ENCODE data around the gene RIMBP3C.
"Not testable (repeated sequence)": the region's sequence is repeated elsewhere in the genome, so short reads cannot be mapped to it uniquely, and the experiment has no call there.

The RIMBP3C gene, protein sequence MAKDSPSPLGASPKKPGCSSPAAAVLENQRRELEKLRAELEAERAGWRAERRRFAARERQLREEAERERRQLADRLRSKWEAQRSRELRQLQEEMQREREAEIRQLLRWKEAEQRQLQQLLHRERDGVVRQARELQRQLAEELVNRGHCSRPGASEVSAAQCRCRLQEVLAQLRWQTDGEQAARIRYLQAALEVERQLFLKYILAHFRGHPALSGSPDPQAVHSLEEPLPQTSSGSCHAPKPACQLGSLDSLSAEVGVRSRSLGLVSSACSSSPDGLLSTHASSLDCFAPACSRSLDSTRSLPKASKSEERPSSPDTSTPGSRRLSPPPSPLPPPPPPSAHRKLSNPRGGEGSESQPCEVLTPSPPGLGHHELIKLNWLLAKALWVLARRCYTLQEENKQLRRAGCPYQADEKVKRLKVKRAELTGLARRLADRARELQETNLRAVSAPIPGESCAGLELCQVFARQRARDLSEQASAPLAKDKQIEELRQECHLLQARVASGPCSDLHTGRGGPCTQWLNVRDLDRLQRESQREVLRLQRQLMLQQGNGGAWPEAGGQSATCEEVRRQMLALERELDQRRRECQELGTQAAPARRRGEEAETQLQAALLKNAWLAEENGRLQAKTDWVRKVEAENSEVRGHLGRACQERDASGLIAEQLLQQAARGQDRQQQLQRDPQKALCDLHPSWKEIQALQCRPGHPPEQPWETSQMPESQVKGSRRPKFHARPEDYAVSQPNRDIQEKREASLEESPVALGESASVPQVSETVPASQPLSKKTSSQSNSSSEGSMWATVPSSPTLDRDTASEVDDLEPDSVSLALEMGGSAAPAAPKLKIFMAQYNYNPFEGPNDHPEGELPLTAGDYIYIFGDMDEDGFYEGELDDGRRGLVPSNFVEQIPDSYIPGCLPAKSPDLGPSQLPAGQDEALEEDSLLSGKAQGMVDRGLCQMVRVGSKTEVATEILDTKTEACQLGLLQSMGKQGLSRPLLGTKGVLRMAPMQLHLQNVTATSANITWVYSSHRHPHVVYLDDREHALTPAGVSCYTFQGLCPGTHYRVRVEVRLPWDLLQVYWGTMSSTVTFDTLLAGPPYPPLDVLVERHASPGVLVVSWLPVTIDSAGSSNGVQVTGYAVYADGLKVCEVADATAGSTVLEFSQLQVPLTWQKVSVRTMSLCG (N-terminal part only)

DNA sequence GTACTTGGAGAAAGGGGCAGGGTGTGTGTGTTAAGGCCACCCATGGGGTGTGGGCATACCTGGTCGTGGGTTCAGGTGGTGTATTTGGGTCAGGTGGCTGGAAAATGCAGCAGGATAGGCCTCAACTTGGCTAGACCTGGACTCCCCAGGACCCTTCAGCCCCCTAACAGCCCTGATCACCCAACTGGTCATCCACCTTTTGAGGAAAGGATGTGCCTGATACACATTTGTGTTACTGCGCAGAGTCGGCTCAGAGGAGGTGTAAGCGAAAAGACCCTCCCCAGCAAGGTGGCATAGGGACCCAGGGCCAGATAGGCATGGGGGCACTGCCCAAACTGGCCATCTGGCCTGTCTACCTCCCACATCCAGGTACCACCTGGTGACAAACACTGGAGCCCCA is at the start of gene RIMBP3C:
TSS of gene RIMBP3C (minus strand) at position 101 of the 400 bp plus-strand sequence. CDS start 485 bp downstream, outside the sequence.
- DNase-seq: not testable (repeated sequence)

DNA sequence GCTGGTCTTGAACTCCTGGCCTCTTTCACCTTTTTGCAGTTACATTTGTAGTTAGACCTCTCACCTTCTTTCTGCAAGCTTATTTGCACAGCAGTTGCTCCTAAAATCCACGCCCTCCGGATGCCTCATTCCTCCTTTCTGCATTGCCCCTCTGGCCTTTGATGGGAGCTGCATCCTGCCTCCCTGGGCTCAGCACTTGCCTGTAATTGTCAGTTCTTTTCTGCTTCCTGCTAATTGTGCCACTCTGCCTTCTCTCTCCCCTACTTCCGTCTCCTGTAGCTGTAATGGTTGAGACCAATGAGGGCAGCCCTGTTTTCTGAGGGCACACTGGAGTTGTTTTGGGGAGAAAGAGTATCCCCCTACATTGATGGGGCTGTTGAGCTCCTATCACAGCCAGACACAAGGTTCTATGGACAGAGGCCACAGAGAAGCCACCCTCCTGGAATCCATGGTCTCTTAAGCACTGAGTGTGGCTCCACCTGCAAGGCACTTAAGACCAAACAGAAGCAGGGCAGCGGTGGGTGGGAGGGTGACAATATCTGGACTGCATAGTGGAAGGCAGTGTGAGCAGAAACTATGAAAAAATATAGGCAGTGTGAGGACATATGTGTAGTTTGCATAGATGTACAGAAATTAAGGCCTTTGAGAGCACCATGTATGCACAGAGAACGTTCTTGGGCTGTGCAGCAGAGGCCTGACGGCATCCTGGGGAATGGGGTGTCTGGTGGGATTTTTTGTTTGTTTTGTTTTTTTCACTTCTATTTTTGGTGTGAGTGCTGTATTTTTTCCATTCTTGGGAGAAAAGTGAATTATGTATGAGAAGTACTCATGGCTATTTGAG is 48.0 kb upstream of the RIMBP3C start:
- DNase-seq: no peak

DNA sequence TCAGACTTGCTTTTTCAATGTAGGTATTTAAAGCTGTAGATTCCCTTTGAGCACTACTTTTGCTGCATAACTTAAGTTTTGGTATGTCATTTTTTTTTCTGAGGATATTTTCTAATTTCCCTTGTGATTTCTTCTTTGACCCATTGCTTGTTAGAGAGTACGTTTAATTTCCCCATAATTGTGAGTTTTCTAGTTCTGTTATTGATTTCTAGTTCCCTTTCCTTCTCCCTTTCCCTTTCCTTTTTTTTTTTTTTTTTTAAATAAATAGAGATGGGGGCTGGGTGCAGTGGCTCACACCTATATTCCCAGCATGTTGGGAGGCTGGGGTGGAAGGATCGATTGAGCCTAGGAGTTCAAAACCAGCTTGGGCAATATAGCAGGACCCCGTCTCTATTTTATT is 47.0 kb upstream of the RIMBP3C start:
- no peak for DNase-seq

DNA sequence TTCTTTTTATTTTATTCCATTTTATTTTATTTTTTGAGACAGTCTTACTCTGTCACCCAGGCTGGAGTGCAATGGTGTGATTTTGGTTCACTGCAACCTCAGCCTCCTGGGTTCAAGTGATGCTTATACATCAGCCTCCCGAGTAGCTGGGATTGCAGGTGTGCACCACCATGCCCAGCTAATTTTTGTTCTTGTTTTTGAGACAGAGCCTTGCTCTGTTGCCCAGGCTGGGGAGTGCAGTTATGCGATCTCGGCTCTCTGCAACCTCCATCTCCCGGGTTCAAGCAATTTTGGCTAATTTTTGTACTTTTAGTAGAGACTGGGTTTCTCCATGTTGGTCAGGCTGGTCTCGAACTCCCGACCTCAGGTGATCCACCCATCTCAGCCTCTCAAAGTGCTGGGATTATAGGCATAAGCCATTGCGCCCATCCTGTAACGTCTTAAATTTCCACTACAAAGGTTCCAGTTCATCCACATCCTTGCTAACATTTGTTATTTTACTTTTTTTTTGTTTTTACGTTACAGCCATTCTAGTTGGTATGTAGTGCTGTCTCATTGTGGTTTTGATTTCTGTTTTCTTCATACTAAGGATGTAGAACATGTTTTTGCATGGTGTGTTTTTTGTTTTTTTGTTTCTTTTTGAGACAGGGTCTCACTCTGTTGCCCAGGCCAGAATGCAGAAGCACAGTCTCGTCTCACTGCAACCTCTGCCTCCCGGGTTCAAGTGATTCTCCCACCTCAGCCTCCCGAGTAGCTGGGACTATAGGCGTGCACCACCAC is 45.3 kb upstream of the RIMBP3C start:
- DNase-seq: not testable (repeated sequence)

DNA sequence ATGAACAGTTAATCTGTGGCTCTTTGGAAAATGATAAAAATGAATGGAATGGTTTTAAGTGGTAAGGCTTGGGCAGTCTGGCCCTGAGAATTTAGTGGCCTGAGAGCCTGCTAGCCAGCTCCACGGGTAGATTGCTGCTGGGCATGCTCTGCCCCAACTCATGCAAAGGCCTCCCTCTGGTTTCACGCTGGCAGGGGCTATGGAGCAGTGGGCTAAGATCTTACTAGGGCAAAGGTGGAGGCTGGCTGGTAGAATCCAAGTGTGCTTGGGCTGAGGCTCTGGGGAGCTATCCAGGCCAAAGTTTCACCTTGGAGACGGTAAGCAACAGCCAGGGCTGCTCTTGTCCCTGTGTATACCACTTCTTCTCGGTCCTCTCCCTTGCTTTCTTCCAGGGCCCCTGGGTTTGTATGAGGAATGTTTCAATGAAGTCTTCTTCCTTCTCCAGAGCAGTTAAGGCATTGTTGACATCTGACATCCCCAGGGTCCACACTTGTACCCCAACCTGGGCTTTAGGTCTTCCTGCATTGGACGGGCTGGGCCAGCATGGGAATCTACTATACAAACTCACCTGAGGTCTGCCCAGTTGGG is 43.7 kb upstream of the RIMBP3C start:
- no peak for DNase-seq

DNA sequence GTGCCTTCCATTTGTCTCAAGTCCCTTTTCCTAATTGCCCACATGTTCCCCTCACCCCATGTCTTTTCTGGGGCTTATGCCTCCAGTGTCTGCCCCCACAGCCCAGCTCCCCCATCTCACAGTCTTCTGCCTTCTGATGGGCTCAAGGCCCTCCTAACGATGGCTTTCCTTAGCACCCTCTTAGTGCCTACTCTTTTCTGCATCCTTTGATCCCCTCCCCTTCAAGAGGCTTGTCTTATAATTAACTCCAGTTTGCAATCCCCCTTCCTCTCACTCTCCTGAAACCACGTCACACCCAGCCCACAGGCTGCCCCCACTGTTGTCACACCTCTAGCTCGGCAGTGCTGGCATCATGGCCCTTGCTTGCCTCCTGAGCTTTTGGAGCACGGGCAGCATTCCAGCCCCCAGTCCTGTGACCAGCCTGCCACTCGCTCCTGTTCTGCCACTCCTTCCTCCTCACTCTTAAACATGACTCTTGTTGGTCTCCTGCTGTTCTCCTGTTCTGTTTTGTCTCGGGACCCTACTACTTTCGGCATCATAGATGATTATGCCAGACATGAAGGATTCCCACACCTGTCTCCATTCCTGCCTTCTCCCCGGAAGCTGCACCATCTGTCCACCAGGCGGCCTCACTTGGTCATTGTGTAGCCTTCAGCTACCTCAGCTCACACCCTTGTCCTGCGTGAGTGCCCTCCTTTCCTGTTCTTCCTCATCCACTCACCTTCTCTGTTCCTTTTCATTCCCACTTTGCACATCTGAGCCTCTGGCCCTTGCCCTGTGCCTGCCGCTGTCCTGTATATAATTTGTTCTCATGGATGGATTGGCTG is 42.4 kb upstream of the RIMBP3C start:
- DNase-seq: no peak

DNA sequence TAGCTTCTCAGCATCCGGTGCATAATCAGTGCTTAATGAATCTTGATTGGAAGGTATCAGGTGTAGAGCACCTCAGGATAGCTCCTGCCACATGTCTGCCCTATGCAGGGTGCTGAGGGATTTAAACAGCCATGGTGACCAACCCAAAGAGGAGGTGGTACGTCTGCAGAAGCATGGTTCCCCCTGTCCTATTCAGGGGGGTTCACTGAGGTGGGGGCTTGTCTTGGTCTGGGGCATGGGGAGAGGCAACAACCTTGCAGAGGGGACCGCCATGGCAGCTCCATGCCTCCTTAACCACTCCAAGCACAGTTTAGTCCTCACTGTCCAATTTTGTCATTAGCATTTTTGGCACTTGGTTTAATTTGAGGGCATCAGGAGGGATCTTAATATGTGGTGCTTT is 41.2 kb upstream of the RIMBP3C start:
- DNase-seq: no peak

DNA sequence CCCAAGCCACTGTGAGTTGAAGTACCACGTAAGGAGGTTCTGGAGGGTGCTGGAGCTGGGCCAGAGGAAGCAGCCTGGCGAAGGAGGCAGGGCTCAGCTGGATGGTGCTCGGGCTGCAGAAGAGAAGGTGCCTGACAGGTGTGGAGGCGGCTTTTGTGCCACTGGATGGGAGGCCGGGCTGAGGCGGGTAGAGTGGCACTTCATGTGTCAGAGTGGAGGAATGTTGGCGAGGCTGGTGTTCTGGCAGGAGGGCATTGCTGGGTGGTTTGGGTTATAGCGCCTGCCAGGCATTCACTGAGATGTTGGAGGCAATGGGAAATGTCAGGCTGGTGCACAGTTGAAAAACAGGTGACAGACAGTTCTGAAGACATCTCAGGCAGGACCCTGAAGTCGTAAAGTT is 40.4 kb upstream of the RIMBP3C start:
- DNase-seq: no peak

DNA sequence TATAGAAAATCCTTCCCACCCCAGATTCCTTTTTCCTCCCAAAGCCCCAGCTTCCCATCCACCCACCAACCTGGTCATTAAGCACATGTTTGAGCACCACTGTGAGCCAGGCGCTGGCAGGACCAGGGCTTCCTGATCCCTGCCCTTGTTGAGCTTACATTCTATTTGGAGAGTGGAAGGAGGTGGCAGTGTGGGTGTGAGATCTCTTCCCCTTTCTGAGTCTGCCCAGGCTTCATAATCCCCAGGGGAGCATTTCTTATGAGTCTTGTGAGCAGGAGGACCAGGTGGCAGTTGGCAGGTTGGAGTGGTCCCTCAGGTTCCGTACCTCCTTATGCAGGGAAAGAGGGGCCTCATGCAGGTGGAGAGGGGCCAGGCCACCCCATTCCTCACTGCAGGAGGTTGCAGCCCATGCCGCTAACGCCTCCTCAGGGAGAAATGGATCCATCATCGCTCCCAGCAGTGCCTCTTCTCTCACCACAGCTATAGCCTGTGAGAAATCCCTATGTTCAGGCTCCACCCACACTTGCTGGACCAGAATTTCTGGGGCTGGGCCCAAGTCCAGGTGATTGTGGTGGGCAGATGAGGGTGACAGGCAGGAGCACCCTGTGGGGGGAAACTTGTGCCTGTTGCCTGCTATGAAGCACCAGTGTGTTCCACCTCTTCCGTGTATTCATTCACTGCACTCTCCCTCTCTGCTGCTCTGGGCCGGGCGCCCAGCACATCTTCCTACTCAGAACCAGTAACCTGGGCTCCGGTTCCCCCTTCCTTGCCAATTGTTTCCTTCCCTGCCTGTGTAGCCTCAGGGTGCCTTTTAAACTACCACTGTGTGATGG is 39.8 kb upstream of the RIMBP3C start:
- no peak for DNase-seq

DNA sequence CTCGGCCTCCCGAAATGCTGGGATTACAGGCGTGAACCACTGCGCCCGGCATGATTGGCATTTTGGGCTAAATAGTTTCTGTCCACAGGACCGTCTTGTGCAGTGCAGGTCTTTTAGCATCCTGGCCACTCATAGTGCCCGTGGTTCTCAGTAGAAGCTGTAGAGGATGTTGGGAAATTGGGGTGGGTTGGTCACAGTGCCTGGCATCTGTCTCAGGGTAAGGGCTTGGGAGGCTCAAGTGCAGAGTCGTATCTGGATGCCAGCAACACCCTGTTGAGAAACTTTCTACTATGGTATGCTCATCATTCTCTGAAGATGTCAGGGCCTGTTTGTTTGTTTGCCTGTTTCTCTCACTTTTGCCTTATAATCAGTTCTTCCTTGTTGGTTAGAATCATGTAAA is 38.1 kb upstream of the RIMBP3C start:
- DNase-seq: no peak

DNA sequence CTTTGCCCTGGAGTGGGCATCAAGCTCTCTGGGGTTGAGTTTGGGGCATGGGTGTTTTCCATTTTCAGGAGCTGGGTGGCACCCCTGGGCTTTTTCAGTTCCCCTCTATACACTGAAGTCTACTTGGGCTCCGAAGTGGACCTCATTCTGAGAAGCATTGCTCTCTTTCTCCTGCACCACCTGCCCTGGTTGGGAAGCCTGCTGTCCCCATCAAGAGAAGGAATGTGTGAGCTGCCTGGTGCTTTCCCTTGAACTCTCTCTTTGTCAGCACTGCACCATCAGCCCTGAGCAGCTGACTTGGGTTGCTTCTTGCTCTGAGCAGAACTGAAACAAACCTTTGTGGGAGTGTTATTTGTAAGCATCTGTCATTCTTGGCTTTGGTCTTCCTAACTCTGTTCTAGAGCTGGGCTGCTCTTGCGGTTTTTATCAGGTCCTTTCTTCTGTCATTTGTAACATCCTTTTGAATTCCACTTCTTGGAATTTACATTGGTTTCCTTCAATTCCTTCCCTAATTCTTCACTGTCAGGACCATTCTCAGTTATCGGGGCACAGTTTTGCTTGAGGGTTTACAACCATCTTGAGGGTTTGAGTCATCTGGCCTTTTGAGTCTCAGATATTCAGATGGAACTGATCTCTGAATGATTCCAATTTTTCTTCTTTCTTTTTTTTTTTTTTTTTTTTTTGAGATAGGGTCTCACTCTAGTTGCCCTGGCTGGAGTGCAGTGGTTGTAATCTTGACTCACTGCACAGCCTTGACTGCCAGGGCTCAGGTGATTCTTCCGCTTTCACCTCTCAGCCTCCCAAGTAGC is 36.7 kb upstream of the RIMBP3C start:
- DNase-seq: peak; percentile 87

DNA sequence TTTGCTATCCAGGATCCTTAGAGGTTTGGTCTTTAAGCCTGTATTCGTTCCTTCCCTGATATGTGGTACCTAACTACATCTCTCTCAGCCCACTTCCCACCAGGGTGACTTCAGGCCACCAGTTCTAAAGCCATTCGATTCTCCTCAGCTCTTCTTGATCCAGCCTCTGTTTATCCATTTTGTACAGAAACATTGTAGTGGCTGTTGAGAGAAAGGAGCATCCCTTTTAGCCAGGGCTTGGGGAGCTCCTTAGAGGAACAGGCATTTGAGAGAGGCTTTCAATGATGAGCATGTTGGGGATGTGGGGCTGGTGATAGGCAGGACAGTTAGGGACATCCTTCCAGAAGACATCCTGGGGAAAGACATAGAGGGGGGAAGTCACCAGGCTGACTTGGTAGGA is 34.1 kb upstream of the RIMBP3C start:
- DNase-seq: no peak

DNA sequence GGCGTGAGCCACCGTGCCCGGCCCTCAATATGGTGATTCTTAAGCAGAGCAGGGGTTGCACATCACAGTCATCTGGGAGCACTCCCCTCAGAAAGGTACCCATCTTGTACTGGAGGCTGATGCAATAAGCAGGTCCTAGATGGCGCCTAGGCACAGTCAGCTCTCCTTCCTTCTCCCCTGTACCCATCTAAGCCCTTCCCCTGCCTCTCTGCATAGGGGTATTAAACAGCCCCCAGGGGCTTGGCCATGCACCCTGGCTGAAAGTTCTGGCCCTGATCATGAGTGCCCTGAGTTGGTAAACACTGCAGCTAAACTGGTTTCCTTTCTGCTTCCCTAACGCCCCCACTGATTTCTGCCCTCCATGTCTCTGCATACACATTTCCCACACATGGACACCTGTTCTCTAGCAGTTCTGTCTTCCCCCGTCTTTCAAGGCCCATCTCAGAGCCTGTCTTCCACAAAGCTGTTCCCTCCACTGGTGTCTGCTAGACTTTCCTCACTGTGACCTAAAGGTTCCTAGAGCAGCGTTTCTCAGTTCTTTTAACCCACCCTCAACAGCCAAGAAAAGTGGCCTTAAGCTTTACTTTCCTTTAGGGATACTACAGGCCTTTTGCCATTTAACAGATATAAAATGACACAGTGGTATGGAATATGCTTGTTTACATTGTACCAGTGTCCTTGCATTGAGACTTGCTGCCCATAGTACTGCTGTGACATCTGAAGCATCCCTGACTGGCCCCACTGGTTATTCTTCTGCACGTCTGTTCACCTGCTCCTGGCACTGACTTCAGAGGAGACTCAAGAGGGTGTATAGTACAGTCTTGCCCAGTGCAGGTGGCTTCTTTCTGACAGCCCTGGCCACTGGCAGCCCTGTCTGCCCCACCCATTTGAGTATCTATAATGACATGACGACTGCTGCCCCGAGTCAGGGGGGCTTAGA is 31.8 kb upstream of the RIMBP3C start:
- no peak for DNase-seq

DNA sequence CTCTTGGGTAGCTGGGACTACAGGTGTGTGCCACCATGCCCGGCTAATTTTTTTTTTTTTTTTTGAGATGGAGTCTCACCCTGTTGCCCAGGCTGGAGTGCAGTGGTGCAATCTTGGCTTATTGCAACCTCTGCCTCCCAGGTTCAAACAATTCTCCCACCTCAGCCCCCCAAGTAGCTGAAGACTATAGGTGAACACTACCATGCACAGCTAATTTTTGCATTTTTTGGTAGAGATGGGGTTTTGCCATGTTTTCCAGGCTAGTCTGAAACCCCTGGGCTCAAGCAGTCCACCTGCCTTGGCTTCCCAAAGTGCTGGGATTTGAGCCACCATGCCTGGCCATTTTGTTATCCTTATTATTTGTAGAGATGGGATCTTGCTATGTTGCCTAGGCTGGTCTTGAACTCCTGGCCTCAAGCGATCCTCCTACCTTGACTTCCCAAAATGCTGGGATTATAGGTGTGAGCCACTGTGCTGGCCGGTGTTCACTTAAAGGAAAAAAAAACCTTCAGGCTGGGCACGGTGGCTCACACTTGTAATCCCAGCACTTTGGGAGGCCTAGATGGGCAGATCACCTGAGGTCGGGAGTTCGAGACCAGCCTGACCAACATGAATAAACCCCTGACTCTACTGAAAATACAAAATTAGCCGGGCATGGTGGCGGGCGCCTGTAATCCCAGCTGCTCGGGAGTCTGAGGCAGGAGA is 29.9 kb upstream of the RIMBP3C start:
- not testable (repeated sequence) for DNase-seq

DNA sequence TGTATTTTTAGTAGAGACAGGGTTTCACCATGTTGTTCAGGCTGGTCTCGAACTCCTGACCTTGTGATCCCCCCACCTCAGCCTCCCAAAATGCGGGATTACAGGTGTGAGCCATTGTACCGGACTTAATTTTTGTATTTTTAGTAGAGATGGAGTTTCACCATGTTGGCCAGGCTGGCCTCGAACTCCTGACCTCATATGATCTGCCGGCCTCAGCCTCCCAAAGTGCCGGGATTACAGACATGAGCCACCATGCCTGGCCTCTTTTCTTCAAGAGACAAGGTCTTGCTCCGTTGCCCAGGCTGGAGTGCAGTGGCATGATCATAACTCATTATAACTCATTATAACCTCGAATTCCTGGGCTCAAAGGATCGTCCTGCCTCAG is 29.4 kb upstream of the RIMBP3C start:
- DNase-seq: not testable (repeated sequence)

DNA sequence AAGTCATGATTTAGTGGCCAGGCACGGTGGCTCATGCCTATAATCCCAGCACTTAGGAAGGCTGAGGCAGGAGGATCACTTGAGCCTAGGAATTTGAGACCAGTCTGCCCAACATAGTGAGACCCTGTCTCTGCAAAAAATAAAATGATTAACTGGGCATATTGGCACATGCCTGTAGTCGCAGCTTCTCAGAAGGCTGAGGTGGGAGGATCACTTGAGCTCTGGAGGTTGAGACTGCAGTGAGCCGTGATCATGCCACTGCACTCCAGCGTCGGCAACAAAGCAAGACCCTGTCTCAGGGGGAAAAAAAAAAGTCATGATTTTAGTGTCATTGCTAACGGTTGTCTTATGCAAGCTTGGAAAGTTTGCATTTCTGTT is 28.2 kb upstream of the RIMBP3C start:
- DNase-seq: no peak

Measured in activated CD4-positive, alpha-beta T cell treated with anti-CD3 and anti-CD28 coated beads, Interleukin-2, amount 50 U/mL, for 16 hours (primary cell).